Measurements from ENCODE around the gene ANTXR2. TPM values are rescaled to one million over a fixed set of nuclear protein-coding genes. Genes with fewer than 3 reads are reported as not detected.

Gene ANTXR2
- polyA plus RNA-seq, 1 of the 3 experiments (the other 2 are of a cell fraction) = 48.8 TPM

- TF ChIP-seq ZBTB33 (IDR thresholded peaks at IDR 0.05; ENCODE audit: borderline replicate concordance, low read depth) (no peak), POLR2AphosphoS5 (IDR thresholded peaks at IDR 0.05; ENCODE audit: low read depth, low read length) (no peak)
Measured at GRCh38 chr4:79852305-79852730, 220.7 kb downstream of the ANTXR2 start (continued).

- H3K4me1 ChIP-seq (ENCODE audit: control insufficient read depth in 1 of 2, insufficient read depth in 2 of 2, low read depth in 1 of 2, low read length in 1 of 2) = peaks cover 0 to 16% of the 10 kb centered on the region in 2 experiments; a peak in 3 of 4 replicates
- peak overlapping the region; percentile 70 for H2AFZ ChIP-seq (ENCODE audit: low read depth)
- peak overlapping the region; percentile 34; the same call in 1 of the 2 replicates for H3K4me2 ChIP-seq
- H3K27ac ChIP-seq (ENCODE audit: low read depth in 2 of 2, low read length in 1 of 2) = peak overlapping the region in 1 of 2 experiments; percentile 60; a peak in 2 of 4 replicates
- H3K36me3 ChIP-seq (replicated peaks in 1 of 2; ENCODE audit: control insufficient read depth in 1 of 2, insufficient read depth in 2 of 2, low read length in 1 of 2) = no peaks in the 10 kb centered on the region
- no peaks in the 10 kb centered on the region for H3K79me2 ChIP-seq (ENCODE audit: insufficient read depth)
- no peaks in the 10 kb centered on the region for H3F3A ChIP-seq (replicated peaks; ENCODE audit: insufficient read depth)
- no peaks in the 10 kb centered on the region for H3K27me3 ChIP-seq (ENCODE audit: insufficient read depth)
- no peak overlapping the region for H3K4me3 ChIP-seq (ENCODE audit: low read depth in 2 of 2, low read length in 1 of 2)
- ChIA-PET POLR2A (no interaction called here), CTCF (no interaction called here)
- no peaks in the 10 kb centered on the region for H3K9me2 ChIP-seq
- WGBS (ENCODE audit: low lambda C conversion rate) = 20% methylated on average over 1 of the region's 1 CpG
- no peaks in the 10 kb centered on the region for H4K20me1 ChIP-seq (ENCODE audit: insufficient read depth)
- TF ChIP-seq GABPA (IDR thresholded peaks at IDR 0.05; ENCODE audit: low read depth) (no peak), CHD2 (IDR thresholded peaks at IDR 0.05; ENCODE audit: low read length, partially characterized antibody) (no peak), USF2 (IDR thresholded peaks at IDR 0.05; ENCODE audit: borderline replicate concordance, low read depth, low read length) (no peak), CTCF (IDR thresholded peaks at IDR 0.05) (no peak), POLR2AphosphoS5 (IDR thresholded peaks at IDR 0.05; ENCODE audit: low read depth, low read length) (no peak), MAX (IDR thresholded peaks at IDR 0.05; ENCODE audit: low read depth) (no peak), RAD21 (IDR thresholded peaks at IDR 0.05; ENCODE audit: low read length) (no peak), FOXM1 (IDR thresholded peaks at IDR 0.05; ENCODE audit: low read depth) (no peak), TEAD4 (IDR thresholded peaks at IDR 0.05; ENCODE audit: borderline replicate concordance, insufficient read depth) (no peak), REST (IDR thresholded peaks at IDR 0.05; ENCODE audit: low read depth, low read length) (no peak), GATA2 (CRISPR knock-in tag; IDR thresholded peaks at IDR 0.05) (no peak), TCF12 (IDR thresholded peaks at IDR 0.05) (no peak), YY1 (IDR thresholded peaks at IDR 0.05; ENCODE audit: low read depth) (no peak)
- DNase-seq = no peak
- H3K9ac ChIP-seq = no peak overlapping the region
- no peaks in the 10 kb centered on the region for H3K9me3 ChIP-seq
Measured at GRCh38 chr4:79851625-79852304, 221.3 kb downstream of the ANTXR2 start.
